ENCODE data around the gene FBLN1. TPM values are rescaled to one million over a fixed set of nuclear protein-coding genes. Genes with fewer than 3 reads are reported as not detected.
A peak's percentile ranks its signal among the peaks of the same experiment; 100 is the strongest.

The FBLN1 gene
- total and polyA plus RNA-seq, 12 donors: 31.3 to 126 (median 51.0) TPM

- H3K4me1 ChIP-seq: peaks cover 0 to 24% (median 3%) of the 10 kb centered on the region in 9 donors
- no peak for TF ChIP-seq CTCF (IDR thresholded peaks at IDR 0.05)
- no peak for DNase-seq
- WGBS, 2 donors: 61 to 62% methylated on average over 7 of the region's 7 CpGs
- ATAC-seq: peak in 7 of 8 donors; percentile 40 to 92 (median 67)
- no peaks in the 10 kb centered on the region for H3K9me3 ChIP-seq
- no peaks in the 10 kb centered on the region for H3K36me3 ChIP-seq
- H3K27ac ChIP-seq: no peak overlapping the region
- H3K27me3 ChIP-seq: peaks cover 0 to 44% (median 25%) of the 10 kb centered on the region in 7 donors
- H3K4me3 ChIP-seq: no peak overlapping the region
- intact Hi-C loops (cut with DNase I): loop anchor here in 5 of 10 donors (5.0 to 10.0 kb wide), 3 partner anchors 58 to 224 kb away; no protein-coding TSS in a partner anchor
Observed at GRCh38 chr22:45640291-45640940, 137.7 kb downstream of the FBLN1 start.

DNA sequence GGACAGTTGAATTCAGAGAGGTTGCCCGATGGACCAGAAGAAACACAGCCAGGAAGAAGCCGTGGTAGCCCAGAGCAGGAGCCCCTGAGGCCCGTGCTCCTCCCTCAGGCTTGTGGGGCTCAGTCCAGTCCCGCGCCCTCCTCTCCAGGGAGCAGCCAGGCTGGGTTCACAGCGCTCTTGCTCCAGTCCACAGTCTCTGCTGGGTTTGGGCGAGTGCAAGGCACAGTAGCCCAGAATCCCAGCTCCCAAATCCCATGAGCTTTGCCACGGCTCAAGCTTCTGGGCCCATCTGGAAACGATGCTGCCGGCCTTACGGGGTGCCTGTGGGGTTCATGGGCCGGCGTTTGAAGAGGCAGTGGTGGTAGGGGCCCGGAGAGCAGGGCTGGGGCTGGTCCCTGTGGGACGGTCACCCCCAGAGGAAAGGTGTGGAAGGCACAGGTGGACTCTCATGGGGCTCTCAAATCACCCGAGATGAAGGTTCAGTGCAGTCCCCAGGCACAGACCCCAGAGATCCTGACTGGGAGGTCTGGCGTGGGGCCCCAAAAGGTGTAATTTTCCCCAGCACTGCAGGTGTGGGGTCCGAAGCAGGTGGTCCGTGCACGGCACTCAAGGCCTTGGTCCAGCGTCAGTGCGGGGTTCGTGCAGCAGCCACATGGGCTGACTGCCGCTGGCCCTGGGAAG, 138.4 kb downstream of the FBLN1 start:
- H3K4me1 ChIP-seq: peaks cover 0 to 29% (median 6%) of the 10 kb centered on the region in 9 donors
- H3K4me3 ChIP-seq: no peak overlapping the region
- H3K36me3 ChIP-seq: no peaks in the 10 kb centered on the region
- intact Hi-C loops (cut with DNase I): loop anchor here in 5 of 10 donors (5.0 to 10.0 kb wide), 3 partner anchors 59 to 224 kb away; no protein-coding TSS in a partner anchor
- DNase-seq (no peak), ATAC-seq (no peak)
- TF ChIP-seq CTCF (IDR thresholded peaks at IDR 0.05): no peak
- no peak overlapping the region for H3K27ac ChIP-seq
- H3K9me3 ChIP-seq: no peaks in the 10 kb centered on the region
- 89% methylated on average over 24 of the region's 24 CpGs for WGBS, 2 donors
- H3K27me3 ChIP-seq: peaks cover 0 to 49% (median 29%) of the 10 kb centered on the region in 7 donors

GRCh38 chr22:45642986-45643385, 140.3 kb downstream of the FBLN1 start:
- Histone ChIP-seq H3K27ac (no peak overlapping the region), H3K4me1 (peaks cover 0 to 29% (median 6%) of the 10 kb centered on the region in 9 donors), H3K4me3 (no peak overlapping the region), H3K36me3 (no peaks in the 10 kb centered on the region), H3K9me3 (no peaks in the 10 kb centered on the region), H3K27me3 (peaks cover 0 to 57% (median 34%) of the 10 kb centered on the region in 7 donors)
- no peak for ATAC-seq
- WGBS, 2 donors: 54 to 71% methylated on average over 2 of the region's 2 CpGs
- intact Hi-C loops (cut with DNase I): loop anchor here in 5 of 10 donors (2.0 to 10.0 kb wide), 4 partner anchors 61 to 334 kb away; partner anchors contain the start of gene WNT7B (in 1 of the 5)
- no peak for TF ChIP-seq CTCF (IDR thresholded peaks at IDR 0.05)
- no peak for DNase-seq

- ATAC-seq (no peak), DNase-seq (no peak)
- peaks cover 0 to 15% (median 6%) of the 10 kb centered on the region in 9 donors for H3K4me1 ChIP-seq
- H3K27me3 ChIP-seq: peaks cover 0 to 55% (median 33%) of the 10 kb centered on the region in 7 donors
- 76 to 81% methylated on average over 12 of the region's 12 CpGs for WGBS, 2 donors
- no peaks in the 10 kb centered on the region for H3K9me3 ChIP-seq
- TF ChIP-seq CTCF (IDR thresholded peaks at IDR 0.05): no peak
- H3K27ac ChIP-seq: no peak overlapping the region
- intact Hi-C loops (cut with DNase I): loop anchor here (1.0 to 10.0 kb wide), 10 partner anchors 62 to 332 kb away; partner anchors contain the start of gene WNT7B (in 1 of the 10)
- no peaks in the 10 kb centered on the region for H3K36me3 ChIP-seq
- no peak overlapping the region for H3K4me3 ChIP-seq
Observed at GRCh38 chr22:45644714-45645113, 142.0 kb downstream of the FBLN1 start.

All from heart right ventricle (tissue), 16 donors.